GM19328 (cell line): ENCODE measurements around the gene ATP5PB.

Source experiments
- ATAC-seq: cut with Tn5 transposase; IDR thresholded peaks from one replicate; pipeline ENCODE4 v1.9.1; 2021; ENCODE audit warnings: mild to moderate bottlenecking, moderate library complexity; ENCODE audit not compliant: unreplicated experiment

Gene ATP5PB

DNA sequence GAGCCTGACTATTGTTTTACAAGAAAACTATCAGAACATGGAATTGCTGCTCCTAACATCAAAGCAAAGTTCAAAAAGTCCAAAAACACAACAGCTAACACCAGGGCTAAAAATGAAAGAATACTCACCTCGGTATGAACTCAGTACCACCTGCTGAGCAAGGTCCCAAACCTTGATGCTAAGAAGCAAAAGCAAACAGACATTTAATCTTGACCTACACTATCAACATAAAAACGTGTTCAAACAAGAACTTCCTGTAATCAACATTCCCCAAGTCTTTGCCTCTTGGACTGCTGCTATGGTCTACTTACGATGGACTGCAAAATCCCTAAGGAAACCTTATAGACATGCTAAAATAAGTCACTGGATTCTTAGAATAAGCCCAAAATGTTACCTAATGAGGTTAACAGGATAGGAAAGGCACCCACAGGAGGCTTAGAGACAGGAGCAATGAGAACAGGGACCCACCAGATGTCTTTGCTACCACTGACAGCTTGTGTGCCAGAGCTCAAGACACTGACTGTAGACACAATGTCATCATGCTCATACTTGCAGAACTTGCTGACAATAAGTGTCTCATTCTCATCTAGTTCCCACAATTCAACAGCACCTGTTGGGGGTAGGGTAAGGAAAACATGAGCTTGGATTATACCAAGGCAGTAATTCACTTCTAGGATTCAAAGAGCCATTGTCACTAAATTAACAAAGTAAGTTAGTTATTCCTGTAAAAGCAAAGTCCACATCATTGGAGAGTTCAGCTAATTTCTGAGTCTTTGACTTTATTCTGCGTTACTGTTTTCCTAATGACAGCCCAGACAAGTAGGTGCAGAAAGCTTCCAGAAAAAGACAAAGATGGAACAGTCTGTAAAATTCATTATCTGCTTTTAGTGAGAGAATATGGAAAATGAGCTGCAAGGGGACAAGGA lies 2.0 kb upstream of the ATP5PB start:
- no peak for ATAC-seq

DNA sequence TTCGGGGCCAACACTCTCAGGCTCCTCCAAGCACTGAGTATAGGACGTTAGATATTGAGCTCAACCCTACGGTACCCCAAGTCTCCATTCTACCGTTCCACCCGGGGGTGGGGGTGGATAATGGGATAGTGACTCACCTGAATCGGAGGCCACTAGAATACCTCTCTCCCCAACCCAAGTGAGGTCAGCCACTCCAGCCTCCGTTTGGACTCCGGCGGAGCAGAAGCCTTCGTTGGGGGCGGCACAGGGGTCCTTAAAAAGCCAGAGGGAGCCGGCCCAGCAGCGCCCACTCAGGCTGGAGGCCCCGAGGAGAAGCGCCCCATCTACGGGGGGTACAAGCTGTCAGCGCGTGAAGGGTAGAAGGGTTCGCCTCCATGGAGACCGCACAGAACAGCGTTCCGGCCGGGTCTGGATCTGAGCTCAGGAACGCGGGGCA lies 764 bp upstream of the ATP5PB start:
- ATAC-seq: peak; percentile 14

DNA sequence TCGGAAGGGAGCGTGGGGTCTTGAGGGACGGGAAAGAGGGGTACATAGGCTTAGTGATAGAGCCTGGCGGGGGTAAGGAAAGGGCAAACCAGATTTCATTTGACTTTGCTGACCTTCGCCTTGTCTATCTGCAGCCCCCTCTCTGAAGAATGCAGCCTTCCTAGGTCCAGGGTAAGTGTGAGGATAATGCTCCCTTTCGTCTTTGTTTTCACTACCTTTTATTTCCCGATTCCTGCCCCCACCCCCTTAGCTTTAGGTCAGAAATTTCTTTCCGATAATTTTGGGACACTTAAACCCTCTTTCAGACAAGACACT lies 396 bp downstream of the ATP5PB start:
- ATAC-seq: no peak

DNA sequence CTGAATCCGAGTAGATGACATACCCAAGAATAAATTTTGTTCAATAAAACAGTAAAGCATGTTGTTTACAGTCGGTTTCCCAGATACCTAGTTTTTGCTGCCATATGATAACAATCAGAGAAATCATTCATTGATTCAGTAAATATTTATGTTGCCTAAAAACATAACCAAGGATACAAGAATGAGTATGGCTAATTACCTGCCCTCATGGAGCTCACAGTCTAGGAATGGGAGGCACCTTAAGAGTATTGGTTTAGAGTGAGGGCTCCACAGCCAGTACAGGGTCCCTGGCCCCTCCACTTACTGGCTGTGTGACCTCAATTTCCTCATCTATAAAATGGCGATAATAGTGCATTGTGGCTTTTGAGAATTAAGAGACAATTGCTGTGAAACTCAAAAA lies 921 bp downstream of the ATP5PB start:
- ATAC-seq: no peak

DNA sequence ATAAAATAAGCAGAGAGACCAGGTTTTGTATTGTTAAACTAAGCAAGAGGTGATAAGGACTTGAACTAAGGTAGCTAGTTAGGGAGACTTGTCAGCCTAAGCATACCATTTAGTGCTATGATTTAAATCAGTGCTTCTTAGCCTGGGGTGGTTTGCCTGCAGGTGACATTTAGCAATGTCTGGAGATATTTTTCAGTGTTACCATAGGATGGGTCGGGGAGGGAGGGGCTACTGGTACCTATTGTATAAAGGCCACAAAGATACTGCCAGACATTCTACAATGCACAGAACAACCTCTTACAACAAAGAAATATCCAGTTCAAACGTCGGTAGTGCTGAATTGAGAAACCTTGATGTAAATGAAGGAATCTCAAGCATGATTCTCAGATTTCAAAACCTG lies 3.3 kb downstream of the ATP5PB start:
- no peak for ATAC-seq

DNA sequence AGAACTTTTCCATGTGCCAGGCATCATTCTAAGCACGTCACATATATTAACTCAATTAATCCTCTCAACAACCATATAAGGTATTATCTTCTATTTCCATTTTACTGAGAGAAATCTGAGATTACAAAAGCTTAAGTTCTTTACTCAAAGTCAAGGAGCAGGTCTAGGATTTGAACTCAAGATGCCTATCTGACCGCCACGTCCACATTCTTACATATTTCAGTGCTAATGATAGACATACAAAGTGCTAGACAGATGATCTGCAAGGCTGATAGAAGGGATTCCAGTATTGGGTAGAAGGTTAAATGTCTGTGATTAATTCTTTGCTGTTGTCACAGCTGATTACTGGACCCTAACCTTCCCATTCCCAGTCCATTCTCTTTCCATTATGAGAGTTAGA lies 4.4 kb downstream of the ATP5PB start:
- no peak for ATAC-seq

DNA sequence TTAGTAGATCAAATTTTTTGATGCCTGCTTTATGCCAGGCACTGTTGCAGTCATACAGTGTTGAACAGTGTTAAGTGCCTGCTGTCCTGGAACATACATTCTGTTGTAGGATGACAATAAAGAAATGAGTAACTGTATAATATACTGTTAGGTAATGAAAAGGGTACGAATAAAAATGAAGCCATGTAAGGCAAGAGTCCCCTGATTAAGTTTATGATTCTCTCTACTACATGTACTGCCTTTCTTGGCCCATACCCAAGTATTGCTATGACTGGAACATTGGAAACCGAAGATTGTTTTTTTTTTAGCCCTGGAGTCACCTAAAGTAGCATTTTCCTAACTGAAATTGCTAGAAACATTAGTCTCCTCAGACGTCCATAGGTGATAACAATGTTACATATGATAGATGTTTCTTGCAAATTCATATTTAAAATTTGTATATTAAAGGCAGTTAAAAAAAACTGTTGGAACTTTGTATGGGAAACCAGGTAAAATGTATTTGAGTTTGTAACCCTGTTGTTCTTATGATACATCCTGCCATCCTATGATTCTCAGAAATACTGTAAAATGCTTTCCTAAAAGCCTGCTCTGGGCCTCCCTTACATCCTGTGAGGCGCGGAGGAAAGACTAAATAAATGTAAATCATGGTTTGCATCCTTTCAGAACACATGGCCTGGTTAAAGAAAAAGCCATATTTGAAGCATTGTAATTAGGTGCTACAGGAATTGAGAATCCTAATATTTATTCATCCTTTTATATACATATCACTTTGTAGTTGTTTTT lies 5.8 kb downstream of the ATP5PB start:
- no peak for ATAC-seq

DNA sequence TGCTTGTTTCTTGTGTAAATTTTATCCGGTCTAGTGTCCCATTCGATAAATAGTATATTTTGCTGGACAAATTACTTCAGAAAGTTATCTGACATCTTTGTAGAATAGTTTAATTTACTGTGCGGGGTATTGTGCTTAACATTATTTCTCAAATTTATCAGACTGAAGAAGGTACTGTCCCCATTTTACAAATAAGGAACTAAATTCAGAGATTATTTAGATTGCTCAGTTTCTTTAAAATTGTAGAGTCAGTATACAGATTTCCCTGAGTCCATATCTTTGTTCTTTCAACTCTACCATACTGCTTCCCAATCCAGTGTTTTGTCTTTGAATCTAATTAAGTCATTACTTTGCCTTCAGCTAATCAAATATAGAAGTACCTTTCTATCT lies 6.4 kb downstream of the ATP5PB start:
- no peak for ATAC-seq

DNA sequence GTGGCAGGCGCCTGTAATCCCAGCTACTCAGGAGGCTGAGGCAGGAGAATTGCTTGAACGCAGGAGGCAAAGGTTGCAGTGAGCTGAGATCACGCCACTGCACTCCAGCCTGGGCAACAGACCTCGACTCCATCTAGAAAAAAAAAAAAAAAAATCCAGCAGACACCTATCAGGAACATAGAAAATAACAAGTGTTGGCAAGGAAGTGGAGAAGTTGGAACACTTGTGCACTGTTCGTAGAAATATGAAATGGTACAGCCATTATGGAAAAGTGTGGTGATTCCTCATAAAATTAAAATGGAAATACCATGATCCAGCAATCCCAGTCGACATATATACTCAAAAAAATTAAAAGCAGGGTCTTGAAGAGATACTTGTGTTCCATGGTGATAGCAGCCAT lies 12.5 kb downstream of the ATP5PB start:
- no peak for ATAC-seq

DNA sequence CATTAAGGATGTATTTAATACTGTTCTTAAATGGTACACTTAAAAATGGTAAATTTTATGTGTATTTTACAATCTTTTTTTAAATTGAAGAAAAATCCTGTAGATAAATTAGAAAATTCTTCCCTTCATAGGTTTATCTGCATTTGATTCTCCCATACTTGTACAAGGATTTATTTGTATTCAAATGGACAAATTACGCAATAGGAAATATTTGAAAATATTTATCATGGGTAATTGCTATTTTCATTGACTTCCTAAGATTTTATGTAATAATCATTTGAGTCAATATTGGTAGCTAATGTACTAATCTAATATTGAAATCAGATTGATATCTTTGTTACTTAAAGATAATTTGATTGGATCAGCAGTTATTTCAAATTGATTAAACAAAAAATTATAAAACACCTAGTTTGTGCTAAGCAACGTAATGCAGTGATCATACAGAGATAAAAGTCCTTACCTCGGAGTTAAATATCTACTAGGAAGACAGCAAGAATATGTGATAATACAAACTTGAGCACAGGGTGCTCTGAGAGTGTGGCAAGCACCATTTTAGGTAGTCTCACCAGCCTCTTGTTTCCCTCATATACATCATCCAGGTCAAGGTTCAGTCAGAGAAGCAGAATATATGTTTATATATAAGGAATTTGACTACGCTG lies 13.2 kb downstream of the ATP5PB start:
- no peak for ATAC-seq

DNA sequence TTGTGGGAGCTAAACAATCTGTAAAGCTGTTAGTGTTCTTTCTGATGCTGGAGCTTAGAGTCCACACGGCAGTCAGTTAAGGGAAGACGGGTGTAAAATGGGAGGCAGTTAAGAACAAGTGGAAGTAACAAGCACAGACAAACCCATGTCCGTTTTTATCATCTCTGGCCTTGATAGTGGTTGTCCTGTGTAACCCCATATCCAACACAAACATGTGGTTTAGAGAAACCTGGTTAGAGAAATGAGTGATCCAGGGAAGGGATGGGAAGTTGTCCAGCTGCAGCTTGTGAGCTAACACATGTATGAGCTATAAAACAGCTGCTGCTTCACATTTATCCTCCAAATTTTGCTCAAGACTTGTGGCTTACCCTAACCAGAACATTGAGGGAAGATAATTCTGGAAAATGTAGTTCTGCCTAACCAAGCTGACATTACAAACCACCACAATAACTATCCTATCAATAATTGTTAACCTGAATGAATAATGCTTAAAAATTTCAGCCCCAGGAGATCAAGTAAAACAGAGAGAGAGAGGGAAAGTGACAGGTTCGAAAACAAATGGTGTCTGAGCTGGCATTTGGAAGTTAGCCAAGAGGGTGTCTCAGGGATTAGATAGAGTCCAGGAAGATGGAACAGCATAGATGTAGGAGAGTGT lies 13.9 kb downstream of the ATP5PB start:
- no peak for ATAC-seq

DNA sequence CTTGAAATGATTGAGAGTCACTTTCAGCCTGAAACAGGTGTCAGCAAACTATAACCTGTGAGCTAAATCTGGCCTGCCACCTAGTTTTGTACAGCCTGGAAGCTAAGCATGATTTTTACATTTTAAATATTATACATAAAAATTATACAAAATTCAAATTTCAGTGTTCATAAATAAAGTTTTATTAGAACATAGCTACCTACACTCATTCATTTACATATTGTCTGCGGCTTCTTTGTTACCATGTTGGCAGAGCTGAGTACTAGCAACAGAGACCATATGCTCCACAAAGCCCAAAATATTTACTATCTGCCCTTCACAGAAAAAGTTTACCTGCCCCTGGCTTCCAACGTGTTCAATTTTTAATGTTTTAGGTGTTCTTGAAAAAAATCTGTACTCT lies 16.5 kb downstream of the ATP5PB start:
- ATAC-seq: no peak

DNA sequence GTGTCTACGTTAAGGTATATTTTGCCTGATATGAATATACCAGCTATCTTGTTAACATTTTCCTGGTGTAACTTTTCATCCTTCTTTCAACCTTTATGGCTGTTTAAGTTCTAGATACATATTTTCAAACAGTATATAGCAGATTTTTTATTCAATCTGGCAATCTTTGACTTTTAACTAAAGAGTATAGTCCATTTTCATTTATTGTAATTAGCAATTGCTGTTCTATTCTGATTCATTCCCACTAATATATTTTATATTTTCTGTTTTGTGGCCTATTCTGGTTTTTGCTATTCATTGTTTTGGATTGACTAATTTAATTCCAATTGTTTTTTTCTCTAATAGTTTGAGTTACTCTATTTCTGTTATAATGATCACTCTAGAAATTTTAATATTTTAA lies 17.2 kb downstream of the ATP5PB start:
- no peak for ATAC-seq

DNA sequence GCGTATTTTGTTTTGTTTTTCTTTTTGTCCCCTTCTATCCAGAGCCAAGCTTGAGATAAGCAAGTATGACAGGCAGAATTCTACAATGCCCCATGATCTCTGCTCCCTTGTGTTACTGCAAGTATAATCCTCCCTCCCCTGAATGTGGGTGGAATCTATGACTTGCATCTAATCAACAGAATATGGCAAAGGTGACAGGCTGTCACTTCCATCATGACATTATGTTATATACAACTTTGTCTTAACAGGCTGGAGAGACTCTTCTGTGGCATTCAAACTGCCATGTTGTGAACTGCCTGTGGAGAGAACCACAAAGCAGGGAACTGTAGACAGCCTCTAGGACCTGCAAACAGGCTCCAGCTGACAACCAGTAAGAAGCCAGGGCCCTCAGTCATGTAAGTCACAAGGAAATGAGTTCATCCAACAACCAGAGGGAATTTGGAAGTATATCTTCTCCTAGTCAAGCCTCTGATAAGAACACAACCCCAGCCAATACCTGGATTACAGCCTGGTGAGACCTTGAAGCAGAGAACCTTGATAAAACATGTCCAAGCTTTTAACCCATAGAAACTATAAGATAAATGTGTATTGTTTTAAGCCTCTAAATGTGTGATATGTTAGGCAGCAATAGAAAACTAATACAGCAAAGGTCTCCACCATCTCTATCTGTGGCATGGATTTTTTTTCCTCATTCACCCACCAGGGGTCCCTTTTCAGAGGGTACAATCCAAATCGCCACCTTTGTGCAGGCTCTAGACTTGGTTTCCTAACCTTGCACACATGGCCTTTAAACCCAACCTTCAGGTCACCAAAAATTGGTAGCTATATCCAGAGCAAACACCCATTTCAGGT lies 18.8 kb downstream of the ATP5PB start:
- no peak for ATAC-seq

DNA sequence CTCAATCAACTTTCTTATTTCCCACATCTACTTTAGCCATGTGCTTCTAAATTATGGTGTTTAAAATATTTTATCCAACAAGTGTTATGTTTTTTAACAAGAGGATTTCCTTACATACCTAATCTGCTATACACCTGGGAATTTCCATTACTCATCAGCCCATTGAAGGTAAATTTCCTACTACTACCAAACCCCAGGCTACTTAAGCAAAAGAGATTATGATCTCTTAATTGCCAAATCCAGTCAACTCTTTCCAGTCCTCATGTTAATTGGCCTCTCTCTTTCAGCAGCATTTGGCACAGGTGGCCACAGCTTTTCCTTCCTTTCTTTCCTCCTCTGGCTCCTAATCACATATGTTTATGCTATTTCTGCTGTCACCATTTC lies 19.4 kb downstream of the ATP5PB start:
- no peak for ATAC-seq

DNA sequence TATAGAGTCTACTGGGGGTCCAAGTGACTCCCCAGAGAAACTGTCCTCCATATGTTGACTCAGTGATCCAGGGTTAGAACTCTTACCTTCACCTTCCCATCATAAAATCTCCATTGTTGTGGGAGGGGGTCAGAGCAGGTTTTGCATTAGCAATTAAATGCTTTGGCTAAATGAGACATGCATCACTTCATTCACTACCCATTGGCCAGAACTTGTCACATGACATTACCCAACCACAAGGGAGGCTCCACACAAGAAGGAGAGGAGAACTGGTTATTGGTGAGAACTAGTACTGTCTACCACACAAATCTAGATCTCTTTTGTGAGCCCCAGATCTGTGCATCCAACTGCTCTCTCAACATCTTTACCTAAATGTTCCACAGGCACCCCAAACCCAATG lies 20.3 kb downstream of the ATP5PB start:
- no peak for ATAC-seq

DNA sequence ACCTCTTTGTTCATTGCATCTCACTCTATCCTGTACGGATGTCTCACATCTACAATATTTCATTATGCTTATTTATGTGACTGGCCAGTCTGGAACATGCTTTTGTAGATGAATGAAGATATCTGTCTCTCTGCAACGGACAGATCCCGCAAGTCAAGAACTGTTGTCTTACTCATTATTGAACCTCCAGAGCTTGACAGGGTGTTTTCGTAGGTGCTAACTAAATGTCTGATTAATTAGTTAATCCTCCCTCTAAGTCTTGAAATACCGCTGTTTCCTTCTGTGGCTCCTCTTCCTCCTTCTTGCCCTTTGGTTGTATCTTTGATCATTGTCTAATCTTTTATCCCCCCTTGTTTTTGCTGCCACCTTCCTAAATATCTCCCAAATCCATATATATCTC lies 21.3 kb downstream of the ATP5PB start:
- ATAC-seq: no peak

DNA sequence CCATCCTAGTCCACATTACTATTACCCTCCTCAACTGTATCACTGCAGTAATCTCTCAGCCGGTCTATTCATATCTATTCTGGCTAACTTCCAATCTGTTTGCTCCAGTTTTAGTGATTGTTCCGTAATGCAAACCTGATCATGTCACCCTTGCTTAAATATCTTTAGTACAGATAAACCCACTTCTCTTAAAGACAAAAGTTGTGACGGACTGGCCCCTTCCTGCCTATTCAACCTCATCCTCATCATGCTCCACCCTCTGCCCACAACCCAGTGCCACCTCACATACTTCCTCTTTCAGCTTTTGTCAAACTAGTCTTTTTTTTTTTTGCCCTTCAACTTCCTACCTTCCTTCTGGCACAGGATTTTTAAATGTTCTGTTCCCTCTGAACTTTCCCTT lies 21.7 kb downstream of the ATP5PB start:
- peak; percentile 69 for ATAC-seq

DNA sequence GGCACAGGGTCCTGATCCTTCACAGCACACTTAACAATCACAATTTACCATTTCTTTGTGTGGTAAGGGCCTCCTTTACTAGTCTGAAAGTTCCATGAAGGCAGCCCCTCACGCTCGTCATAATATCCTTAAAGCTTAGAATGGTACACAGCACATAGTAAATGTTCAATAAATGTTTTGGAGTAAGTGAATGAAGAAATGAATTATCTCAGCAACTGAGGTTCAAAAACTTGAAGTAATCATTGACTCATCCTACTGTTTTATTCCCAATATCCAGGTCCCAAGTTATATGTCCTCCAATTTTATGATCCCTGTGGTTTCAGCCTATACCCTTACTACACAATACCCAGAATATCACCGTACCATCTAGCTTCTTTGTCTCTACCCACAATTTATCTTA lies 22.3 kb downstream of the ATP5PB start:
- ATAC-seq: no peak

DNA sequence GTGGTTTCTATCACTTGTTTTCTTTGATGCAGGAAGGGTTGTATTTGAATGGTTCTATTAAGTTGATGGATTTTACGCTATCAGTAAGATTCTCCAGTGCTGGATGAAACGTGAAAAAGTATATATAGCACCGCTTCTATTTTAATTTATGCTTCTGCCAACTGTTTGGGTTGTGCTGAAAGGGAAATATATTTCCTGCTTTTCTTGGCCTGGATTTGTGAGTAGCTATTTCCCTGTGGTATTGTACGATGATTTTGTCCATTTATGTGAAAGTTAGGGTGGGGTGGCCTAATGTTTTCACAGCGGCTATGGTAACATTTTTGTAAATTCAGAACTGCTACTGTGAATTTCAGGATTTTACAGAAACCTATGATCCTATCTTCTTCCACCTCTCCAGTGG lies 24.8 kb downstream of the ATP5PB start:
- ATAC-seq: no peak
